HepG2 (cell line): ENCODE results near the gene BPIFB4. TPM values are rescaled to one million over a fixed set of nuclear protein-coding genes. Genes with fewer than 3 reads are reported as not detected.

Experiments
- ATAC-seq: fragments of 200-7000 bp; cut with Tn5 transposase; 3 replicates; pipeline ENCODE4 v1.9.1; 2020; ENCODE audit warnings: mild to moderate bottlenecking, moderate library complexity
- BruUV-seq: library from RNA; stranded (reverse); fragments of 400-500 nt; replicated peaks from 2 replicates; lab custom pipeline; 2021; lab: Mats Ljungman, UMichigan
- CTCF ChIA-PET: fragments of 300-600 bp; formaldehyde crosslinking; extraction: SDS; loops from one replicate; lab custom pipeline; 2021; ENCODE audit warnings: low total read pairs, inconsistent platforms, low intra/inter-chr PET ratio; lab: Yijun Ruan, JAX
- POLR2A ChIA-PET: fragments of 350-600 bp; sonication (Branson Sonifier 250); formaldehyde crosslinking; loops from one replicate; lab custom pipeline; 2020; ENCODE audit warnings: antibody characterized with exemption, inconsistent platforms; lab: Yijun Ruan, JAX
- DNase-seq: peaks from one replicate; pipeline ENCODE4 v3.0.0-alpha.2; 2015; ENCODE audit warnings: low spot score
- FAIRE-seq: peaks from 3 replicates; lab custom pipeline; 2011; peaks lifted over from hg19 to GRCh38; lab: Jason Lieb, UNC
- H2AFZ ChIP-seq: one replicate; pipeline ENCODE4 v1.6.1; 2011; ENCODE audit warnings: low read length, inconsistent platforms
- H3K27ac ChIP-seq: fragments of 300-600 bp; 3 replicates; pipeline ENCODE4 v1.8.0; 2011; ENCODE audit warnings: mixed run types, mild to moderate bottlenecking, mixed read lengths, low read length, inconsistent platforms; ENCODE audit not compliant: insufficient read depth; ENCODE audit errors: extremely low read length
- H3K27me3 ChIP-seq, 2 experiments: fragments of 200-600 bp in 1 of 2; 2 replicates in 1 of 2; 3 replicates in 1 of 2; pipeline versions ENCODE4 v1.6.0 to v1.8.0; 2011; ENCODE audit warnings: low read length in 2 of 2, mild to moderate bottlenecking in 2 of 2, moderate library complexity in 2 of 2, inconsistent platforms in 1 of 2; ENCODE audit not compliant: insufficient read depth in 2 of 2, control insufficient read depth in 1 of 2
- H3K36me3 ChIP-seq, 2 experiments: fragments of 200-600 bp in 1 of 2; replicated peaks in 1 of 2; 2 replicates in 1 of 2; 3 replicates in 1 of 2; pipeline versions ENCODE4 v1.5.1 to v1.8.0; 2011; ENCODE audit warnings: low read length in 2 of 2, inconsistent platforms in 1 of 2; ENCODE audit not compliant: insufficient read depth in 2 of 2, control insufficient read depth in 1 of 2
- H3K4me1 ChIP-seq: 2 replicates; pipeline ENCODE4 v1.5.1; 2012; ENCODE audit warnings: low read length, inconsistent platforms; ENCODE audit not compliant: insufficient read depth
- H3K4me2 ChIP-seq: 2 replicates; pipeline ENCODE4 v1.6.0; 2011; ENCODE audit warnings: low read depth, low read length, inconsistent platforms
- H3K4me3 ChIP-seq, 3 experiments: fragments of 200-600 bp in 1 of 3; sonication (generic), shearing (Covaris generic) in 1 of 3; replicated peaks in 1 of 3; 2 replicates each; pipeline ENCODE4 v1.5.1; 2011 to 2016; ENCODE audit warnings: low read length in 3 of 3, inconsistent platforms in 2 of 3, low read depth in 2 of 3, mild to moderate bottlenecking in 2 of 3, control low read depth in 1 of 3, mixed read lengths in 1 of 3; ENCODE audit not compliant: insufficient read depth in 1 of 3
- H3K79me2 ChIP-seq: one replicate; pipeline ENCODE4 v1.6.1; 2011; ENCODE audit warnings: low read length, inconsistent platforms; ENCODE audit not compliant: insufficient read depth
- H3K9ac ChIP-seq: 2 replicates; pipeline ENCODE4 v1.6.0; 2011; ENCODE audit warnings: mild to moderate bottlenecking, low read depth, low read length, inconsistent platforms; ENCODE audit not compliant: insufficient read depth
- H3K9me3 ChIP-seq: 2 replicates; pipeline ENCODE4 v1.5.1; 2012; ENCODE audit warnings: mild to moderate bottlenecking, low read length
- H4K20me1 ChIP-seq: 2 replicates; pipeline ENCODE4 v1.6.0; 2011; ENCODE audit warnings: inconsistent platforms, mild to moderate bottlenecking, low read length, moderate library complexity; ENCODE audit not compliant: insufficient read depth
- ARNTL ChIP-seq: sonication (generic); formaldehyde crosslinking; IDR thresholded peaks from 2 replicates; pipeline ENCODE4 v1.4.0; 2020; ENCODE audit warnings: mild to moderate bottlenecking, missing genetic modification reagents
- KLF16 ChIP-seq, 2 experiments: sonication (generic) in 1 of 2; formaldehyde crosslinking in 1 of 2; IDR thresholded peaks; 2 replicates each; pipeline versions ENCODE4 v1.6.1 to v1.8.0; 2016 to 2023; ENCODE audit warnings: missing genetic modification reagents in 2 of 2, missing compliant biosample characterization in 1 of 2
- NR1H2 ChIP-seq: sonication (generic); formaldehyde crosslinking; IDR thresholded peaks from 2 replicates; pipeline ENCODE4 v1.8.1; 2022; ENCODE audit warnings: low read depth, missing genetic modification reagents, borderline replicate concordance
- SMYD3 ChIP-seq: sonication (generic); formaldehyde crosslinking; IDR thresholded peaks from 2 replicates; pipeline ENCODE4 v1.8.1; 2023; ENCODE audit warnings: mild to moderate bottlenecking, missing genetic modification reagents
- SP1 ChIP-seq, 2 experiments: fragments of 450-650 bp in 1 of 2; sonication (generic) in 1 of 2; formaldehyde crosslinking in 1 of 2; IDR thresholded peaks; 2 replicates each; pipeline versions ENCODE4 v1.4.0 to v1.6.1; 2016 to 2020; ENCODE audit warnings: missing genetic modification reagents in 1 of 2
- ZBTB8A ChIP-seq: sonication (generic); formaldehyde crosslinking; IDR thresholded peaks from 2 replicates; pipeline ENCODE4 v1.4.0; 2020; ENCODE audit warnings: mild to moderate bottlenecking, low read depth, missing genetic modification reagents, borderline replicate concordance
- ZFP36 ChIP-seq: fragments of 150-350 bp; IDR thresholded peaks from 2 replicates; pipeline ENCODE4 v1.6.1; 2018; ENCODE audit warnings: borderline replicate concordance, low read length, low read depth; ENCODE audit not compliant: partially characterized antibody
- ZNF577 ChIP-seq: sonication (generic); formaldehyde crosslinking; IDR thresholded peaks from 2 replicates; pipeline ENCODE4 v1.4.0; 2020; ENCODE audit warnings: mild to moderate bottlenecking, low read depth, missing genetic modification reagents, borderline replicate concordance
- ZSCAN30 ChIP-seq: sonication (generic); formaldehyde crosslinking; IDR thresholded peaks from 2 replicates; pipeline ENCODE4 v1.5.0; 2020; ENCODE audit warnings: mild to moderate bottlenecking, missing genetic modification reagents
- WGBS: methylation state at CpG from one replicate; pipeline ENCODE4 v1.1.6; 2017; ENCODE audit warnings: low lambda C conversion rate; 5-methylcytosine and 5-hydroxymethylcytosine counted together
- in situ Hi-C: cut with HindIII; loops from 2 replicates; pipeline ENCODE4 v1.10.0; 2017; ENCODE audit warnings: low pct_unique_long_range_greater_than_20kb; ENCODE audit not compliant: extremely low pct_ligation_motif_present
- intact Hi-C: fragments of 100-400 bp; cut with micrococcal nuclease; formaldehyde crosslinking; loops from one replicate; pipeline ENCODE4 v1.10.0; 2022; ENCODE audit not compliant: unreplicated experiment
- polyA plus RNA-seq, 8 experiments: library from polyadenylated mRNA; depleted of rRNA in 3 of 8; stranded (reverse) in 7 of 8; unstranded in 1 of 8; fragments of >200 nt; fragmentation: Illumina TruSeq in 4 of 8; extraction: Trizol in 4 of 8; gene quantifications; 2 replicates each; pipeline versions ENCODE4 v1.2.1 to v1.2.3, GENCODE V29; 2011 to 2016; ENCODE audit warnings: low read depth in 4 of 8, missing spikeins in 1 of 8, mixed read lengths in 1 of 8; ENCODE audit not compliant: insufficient read depth in 1 of 8
- total RNA-seq, 5 experiments: library from RNA; depleted of rRNA; stranded (reverse); fragments of >200 nt; fragmentation: Illumina TruSeq; extraction: Trizol; gene quantifications; 2 replicates each; pipeline ENCODE4 v1.2.3, GENCODE V29; 2016; ENCODE audit warnings: low read depth in 1 of 5
- TF ChIP-seq, protein P1 (sequence below): sonication (generic); formaldehyde crosslinking; IDR thresholded peaks from 2 replicates; pipeline ENCODE4 v1.4.0; 2020; ENCODE audit warnings: missing genetic modification reagents
- TF ChIP-seq, protein P2 (sequence below): sonication (generic); formaldehyde crosslinking; IDR thresholded peaks from 2 replicates; pipeline ENCODE4; 2020; ENCODE audit warnings: missing genetic modification reagents, mild to moderate bottlenecking, borderline replicate concordance

BPIFB4 gene
- total and polyA plus RNA-seq, 2 of the 13 experiments (the other 11 are each of a cell fraction or from before 2014, with no cell fraction given) = 0.09 TPM; not detected in 1

- H3K9ac ChIP-seq = no peak overlapping the region
- in situ Hi-C loops (no loop called here), intact Hi-C loops (no loop called here)
- FAIRE-seq (no peak), ATAC-seq (no peak), DNase-seq (no peak)
- H3K4me1 ChIP-seq = no peaks in the 10 kb centered on the region
- no peaks in the 10 kb centered on the region for H3K79me2 ChIP-seq
- BruUV-seq = no TSS peak
- WGBS = 14% methylated on average over 5 of the region's 5 CpGs
- no peak overlapping the region for H3K27ac ChIP-seq
- ChIA-PET POLR2A (no interaction called here), CTCF (no interaction called here)
- H2AFZ ChIP-seq = no peak overlapping the region
- H3K36me3 ChIP-seq = no peaks in the 10 kb centered on the region
- TF ChIP-seq NR1H2 (CRISPR knock-in tag) (no peak), SP1 (IDR thresholded peaks at IDR 0.05) (no peak), SP1 (CRISPR knock-in tag; IDR thresholded peaks at IDR 0.05) (no peak), ZFP36 (no peak), SMYD3 (CRISPR knock-in tag) (no peak), KLF16 (CRISPR knock-in tag; IDR thresholded peaks at IDR 0.05) (no peak), ZSCAN30 (CRISPR knock-in tag) (no peak), ZNF577 (CRISPR knock-in tag) (no peak), ARNTL (CRISPR knock-in tag) (no peak), ZBTB8A (CRISPR knock-in tag) (no peak)
- TF ChIP-seq, protein P1, sequence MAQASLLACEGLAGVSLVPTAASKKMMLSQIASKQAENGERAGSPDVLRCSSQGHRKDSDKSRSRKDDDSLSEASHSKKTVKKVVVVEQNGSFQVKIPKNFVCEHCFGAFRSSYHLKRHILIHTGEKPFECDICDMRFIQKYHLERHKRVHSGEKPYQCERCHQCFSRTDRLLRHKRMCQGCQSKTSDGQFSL (CRISPR knock-in tag) = no peak
- TF ChIP-seq, protein P2, sequence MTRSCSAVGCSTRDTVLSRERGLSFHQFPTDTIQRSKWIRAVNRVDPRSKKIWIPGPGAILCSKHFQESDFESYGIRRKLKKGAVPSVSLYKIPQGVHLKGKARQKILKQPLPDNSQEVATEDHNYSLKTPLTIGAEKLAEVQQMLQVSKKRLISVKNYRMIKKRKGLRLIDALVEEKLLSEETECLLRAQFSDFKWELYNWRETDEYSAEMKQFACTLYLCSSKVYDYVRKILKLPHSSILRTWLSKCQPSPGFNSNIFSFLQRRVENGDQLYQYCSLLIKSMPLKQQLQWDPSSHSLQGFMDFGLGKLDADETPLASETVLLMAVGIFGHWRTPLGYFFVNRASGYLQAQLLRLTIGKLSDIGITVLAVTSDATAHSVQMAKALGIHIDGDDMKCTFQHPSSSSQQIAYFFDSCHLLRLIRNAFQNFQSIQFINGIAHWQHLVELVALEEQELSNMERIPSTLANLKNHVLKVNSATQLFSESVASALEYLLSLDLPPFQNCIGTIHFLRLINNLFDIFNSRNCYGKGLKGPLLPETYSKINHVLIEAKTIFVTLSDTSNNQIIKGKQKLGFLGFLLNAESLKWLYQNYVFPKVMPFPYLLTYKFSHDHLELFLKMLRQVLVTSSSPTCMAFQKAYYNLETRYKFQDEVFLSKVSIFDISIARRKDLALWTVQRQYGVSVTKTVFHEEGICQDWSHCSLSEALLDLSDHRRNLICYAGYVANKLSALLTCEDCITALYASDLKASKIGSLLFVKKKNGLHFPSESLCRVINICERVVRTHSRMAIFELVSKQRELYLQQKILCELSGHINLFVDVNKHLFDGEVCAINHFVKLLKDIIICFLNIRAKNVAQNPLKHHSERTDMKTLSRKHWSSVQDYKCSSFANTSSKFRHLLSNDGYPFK (CRISPR knock-in tag) = no peak
- H3K27me3 ChIP-seq = peaks cover 0 to 51% of the 10 kb centered on the region in 2 experiments; a peak in 3 of 5 replicates
- no peak overlapping the region for H3K4me3 ChIP-seq
- H3K4me2 ChIP-seq = no peak overlapping the region
- H3K9me3 ChIP-seq = no peaks in the 10 kb centered on the region
- no peaks in the 10 kb centered on the region; the same call in 1 of the 2 replicates for H4K20me1 ChIP-seq
Measured at GRCh38 chr20:33160681-33161080, 81.2 kb downstream of the BPIFB4 start.

Other genes starting within 250 kb of the BPIFB4 start
- gene EFCAB8, start 220.7 kb upstream of the BPIFB4 start, total RNA-seq (2016; rRNA removed; fragmentation: Illumina TruSeq; extraction: Trizol) = 0.22 TPM in 1 of 2 replicates, not detected in the other
- 0.15 TPM in 1 of 2 replicates, not detected in the other for gene EFCAB8, start 220.7 kb upstream of the BPIFB4 start, polyA plus RNA-seq (2011; rRNA removed)
- gene SUN5, start 75.2 kb upstream of the BPIFB4 start, total RNA-seq (2016; rRNA removed; fragmentation: Illumina TruSeq; extraction: Trizol) = not detected in 2 replicates
- gene SUN5, start 75.2 kb upstream of the BPIFB4 start, polyA plus RNA-seq (2011; rRNA removed) = not detected in 2 replicates
- 27.4 and 54.5 TPM in 2 replicates for gene BPIFB2, start 71.9 kb upstream of the BPIFB4 start, total RNA-seq (2016; rRNA removed; fragmentation: Illumina TruSeq; extraction: Trizol)
- 902 and 1,439 TPM in 2 replicates for gene BPIFB2, start 71.9 kb upstream of the BPIFB4 start, polyA plus RNA-seq (2011; rRNA removed)
- 0.13 TPM in 1 of 2 replicates, not detected in the other for gene BPIFB6, start 48.0 kb upstream of the BPIFB4 start, total RNA-seq (2016; rRNA removed; fragmentation: Illumina TruSeq; extraction: Trizol)
- gene BPIFB6, start 48.0 kb upstream of the BPIFB4 start, polyA plus RNA-seq (2011; rRNA removed) = 1.7 and 3.1 TPM in 2 replicates
- gene BPIFB3, start 25.7 kb upstream of the BPIFB4 start, total RNA-seq (2016; rRNA removed; fragmentation: Illumina TruSeq; extraction: Trizol) = not detected in 2 replicates
- 0.09 TPM in 1 of 2 replicates, not detected in the other for gene BPIFB3, start 25.7 kb upstream of the BPIFB4 start, polyA plus RNA-seq (2011; rRNA removed)
- not detected in 2 replicates for gene BPIFA2, start 88.5 kb downstream of the BPIFB4 start, total RNA-seq (2016; rRNA removed; fragmentation: Illumina TruSeq; extraction: Trizol)
- not detected in 2 replicates for gene BPIFA2, start 88.5 kb downstream of the BPIFB4 start, polyA plus RNA-seq (2011; rRNA removed)
- not detected in 2 replicates for gene BPIFA3, start 137.7 kb downstream of the BPIFB4 start, total RNA-seq (2016; rRNA removed; fragmentation: Illumina TruSeq; extraction: Trizol)
- not detected in 2 replicates for gene BPIFA3, start 137.7 kb downstream of the BPIFB4 start, polyA plus RNA-seq (2011; rRNA removed)
- not detected in 2 replicates for gene BPIFA1, start 156.4 kb downstream of the BPIFB4 start, total RNA-seq (2016; rRNA removed; fragmentation: Illumina TruSeq; extraction: Trizol)
- gene BPIFA1, start 156.4 kb downstream of the BPIFB4 start, polyA plus RNA-seq (2011; rRNA removed) = not detected in 2 replicates
- 0.18 and 0.82 TPM in 2 replicates for gene BPIFB1, start 203.6 kb downstream of the BPIFB4 start, total RNA-seq (2016; rRNA removed; fragmentation: Illumina TruSeq; extraction: Trizol)
- 4.4 and 9.2 TPM in 2 replicates for gene BPIFB1, start 203.6 kb downstream of the BPIFB4 start, polyA plus RNA-seq (2011; rRNA removed)